T-cell (primary cell): Measurements from ENCODE around the gene RERE. TPM values are rescaled to one million over a fixed set of nuclear protein-coding genes. Genes with fewer than 3 reads are reported as not detected.

Experiments
- ATAC-seq, 4 experiments: fragments of 200-7000 bp in 3 of 4; fragments of 150-1000 bp in 1 of 4; cut with Tn5 transposase; replicated peaks in 1 of 4; 1 replicate in 3 of 4; 2 replicates in 1 of 4; pipeline ENCODE4 v1.10.0; 2021; ENCODE audit warnings: moderate library complexity in 3 of 4, mild to moderate bottlenecking in 2 of 4, moderate number of reproducible peaks in 1 of 4
- CTCF ChIA-PET, 2 donors: fragments of 300-600 bp; sonication (Branson Sonifier 250); formaldehyde crosslinking; loops; one replicate each; lab custom pipeline; 2022; ENCODE audit warnings: antibody characterized with exemption in 2 of 2; lab: Charles Lee
- POLR2A ChIA-PET, 2 donors: fragments of 300-600 bp; sonication (Branson Sonifier 250); formaldehyde crosslinking; loops; one replicate each; lab custom pipeline; 2022; ENCODE audit warnings: antibody characterized with exemption in 2 of 2; lab: Charles Lee
- DNase-seq, 35 experiments: peaks; one replicate each; pipeline versions ENCODE4 v3.0.0 to v3.0.0-alpha.2; 2013 to 2023
- H3K27ac ChIP-seq: one replicate; pipeline ENCODE4 v1.5.1; 2013; ENCODE audit warnings: low read length
- H3K27me3 ChIP-seq, 2 experiments: replicated peaks in 1 of 2; 1 replicate in 1 of 2; 2 replicates in 1 of 2; pipeline versions ENCODE4 v1.6.1 to v1.7.0; 2013; ENCODE audit warnings: low read length in 1 of 2, mixed read lengths in 1 of 2; ENCODE audit not compliant: control insufficient read depth in 2 of 2, insufficient read depth in 2 of 2; ENCODE audit errors: extremely low read depth in 1 of 2
- H3K36me3 ChIP-seq, 2 donors: 1 replicate in 1 of 2; 2 replicates in 1 of 2; pipeline versions ENCODE4 v1.6.1 to v1.7.0; 2013; ENCODE audit warnings: low read length in 1 of 2; ENCODE audit not compliant: control insufficient read depth in 2 of 2, insufficient read depth in 1 of 2; ENCODE audit errors: extremely low read depth in 1 of 2
- H3K4me1 ChIP-seq, 2 experiments: 1 replicate in 1 of 2; 2 replicates in 1 of 2; pipeline versions ENCODE4 v1.6.1 to v1.7.0; 2013; ENCODE audit warnings: low read length in 2 of 2, mixed read lengths in 1 of 2; ENCODE audit not compliant: insufficient read depth in 2 of 2, control insufficient read depth in 1 of 2; ENCODE audit errors: extremely low read depth in 1 of 2
- H3K4me3 ChIP-seq, 2 donors: 1 replicate in 1 of 2; 2 replicates in 1 of 2; pipeline versions ENCODE4 v1.5.1 to v1.7.0; 2013; ENCODE audit warnings: mild to moderate bottlenecking in 2 of 2, low read length in 1 of 2, moderate library complexity in 1 of 2; ENCODE audit not compliant: control insufficient read depth in 1 of 2; ENCODE audit errors: extremely low read depth in 1 of 2
- H3K9me3 ChIP-seq: 2 replicates; pipeline ENCODE4 v1.7.0; 2013
- H3K27ac Mint-ChIP-seq, 2 donors: one replicate each; pipeline ENCODE4 v1.8.0; 2020 to 2021; ENCODE audit warnings: mild to moderate bottlenecking in 2 of 2, mixed read lengths in 2 of 2
- H3K27me3 Mint-ChIP-seq, 2 donors: one replicate each; pipeline ENCODE4 v1.8.0; 2021 to 2022; ENCODE audit warnings: mixed read lengths in 2 of 2
- H3K36me3 Mint-ChIP-seq: one replicate; pipeline ENCODE4 v1.8.0; 2021; ENCODE audit warnings: mixed read lengths
- H3K4me1 Mint-ChIP-seq, 3 donors: one replicate each; pipeline ENCODE4 v1.8.0; 2020 to 2022; ENCODE audit warnings: mixed read lengths in 3 of 3, mild to moderate bottlenecking in 1 of 3
- H3K4me3 Mint-ChIP-seq, 3 donors: one replicate each; pipeline ENCODE4 v1.8.0; 2020 to 2022; ENCODE audit warnings: mild to moderate bottlenecking in 3 of 3, mixed read lengths in 3 of 3, moderate library complexity in 3 of 3
- H3K9me3 Mint-ChIP-seq, 3 donors: one replicate each; pipeline ENCODE4 v1.8.0; 2020 to 2022; ENCODE audit warnings: mixed read lengths in 3 of 3
- WGBS: methylation state at CpG from one replicate; pipeline ENCODE4 v1.1.5; 2013; ENCODE audit warnings: missing lambda C conversion rate; ENCODE audit not compliant: insufficient coverage; 5-methylcytosine and 5-hydroxymethylcytosine counted together
- total RNA-seq, 35 experiments: library from RNA in 6 of 35; stranded (reverse) in 6 of 35; fragments of 120-200 nt in 1 of 35; gene quantifications; one replicate each; pipeline versions ENCODE4 v1.2.1 to v1.2.4 and lab custom pipeline; 2013 to 2026

Gene RERE
- total RNA-seq, 5 donors from 2014 or later (not counting 1 experiment from before 2014, with no cell fraction given) = 85.1 to 116 (median 103) TPM

GRCh38 chr1:8536515-8536914 lies 280.9 kb downstream of the RERE start:
- H3K4me1 Mint-ChIP-seq = peaks cover 34 to 43% (median 35%) of the 10 kb centered on the region in 3 donors
- Histone ChIP-seq H3K9me3 (no peaks in the 10 kb centered on the region), H3K27me3 (no peaks in the 10 kb centered on the region), H3K27ac (no peak overlapping the region), H3K4me1 (peaks cover 4 to 9% of the 10 kb centered on the region in 2 experiments), H3K4me3 (no peak overlapping the region), H3K36me3 (no peaks in the 10 kb centered on the region)
- no peaks in the 10 kb centered on the region for H3K9me3 Mint-ChIP-seq
- no CpG with 5 or more reads among the region's 2 CpGs for WGBS
- no peaks in the 10 kb centered on the region for H3K27me3 Mint-ChIP-seq
- ATAC-seq = no peak
- POLR2A ChIA-PET = interaction anchor here in 1 of 2 donors (0.6 kb wide), 1 partner anchor 566 kb away, joined by 3 read pairs; no protein-coding TSS in a partner anchor
- DNase-seq = no peak
- H3K36me3 Mint-ChIP-seq = peaks cover 21% of the 10 kb centered on the region
- no peak overlapping the region for H3K4me3 Mint-ChIP-seq
- H3K27ac Mint-ChIP-seq = no peak overlapping the region
- CTCF ChIA-PET = interaction anchor here in 1 of 2 donors (0.5 to 0.7 kb wide), 3 partner anchors 16 to 447 kb away, joined by 3 to 6 read pairs (median 3); no protein-coding TSS in a partner anchor

DNA sequence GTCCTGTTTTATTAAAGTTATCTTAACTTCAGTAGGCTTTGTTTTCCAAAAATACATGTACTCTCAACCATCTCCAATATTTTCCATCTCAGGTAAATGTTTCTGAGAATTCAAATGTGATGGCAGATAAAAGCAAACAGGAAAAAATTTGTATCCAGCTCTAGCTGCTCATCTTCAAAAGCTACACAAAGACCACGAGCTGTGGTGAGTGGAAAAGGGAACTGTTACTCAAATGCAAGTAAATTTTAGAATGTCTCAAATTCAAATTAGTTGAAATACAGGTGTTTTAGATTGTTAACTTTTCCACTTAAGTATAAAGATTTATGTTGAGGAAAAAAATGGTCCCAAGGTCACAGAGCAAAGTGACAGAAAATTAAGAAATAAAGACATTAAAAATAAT lies 283.5 kb downstream of the RERE start:
- peak overlapping the region; percentile 89 to 90 for H3K27ac Mint-ChIP-seq
- no CpG with 5 or more reads among the region's 1 CpG for WGBS
- no peak overlapping the region for H3K4me3 ChIP-seq

DNA sequence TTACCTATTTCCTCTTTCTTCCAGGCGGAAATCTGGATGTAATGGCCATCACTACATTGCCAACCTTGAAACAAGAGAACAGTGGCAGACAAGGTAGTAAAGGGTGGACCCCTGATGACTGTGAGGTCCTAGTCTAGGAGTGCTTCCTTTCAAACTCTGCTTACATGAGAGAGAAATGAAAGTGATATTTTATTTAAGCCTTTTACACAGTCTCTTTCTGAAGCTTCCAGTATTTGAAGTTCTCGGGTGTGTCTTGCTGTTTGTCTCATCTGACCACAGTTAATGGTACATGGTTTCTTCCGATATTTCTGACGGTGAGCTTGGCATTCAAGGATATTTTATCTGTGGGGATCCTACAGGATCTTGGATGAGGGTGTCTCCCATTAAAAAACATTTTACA lies 284.3 kb downstream of the RERE start:
- Mint-ChIP-seq H3K36me3 (peaks cover 6% of the 10 kb centered on the region), H3K4me1 (peaks cover 20 to 22% (median 21%) of the 10 kb centered on the region in 3 donors), H3K4me3 (peak overlapping the region; percentile 46 to 71 (median 53))

More for the DNA sequence above, 283.5 kb downstream of the RERE start:
- ChIA-PET POLR2A (interaction anchor here in 1 of 2 donors (0.6 kb wide), 3 partner anchors 11 to 400 kb away, joined by 3 read pairs; no protein-coding TSS in a partner anchor), CTCF (no interaction called here)
- Histone ChIP-seq H3K27ac (no peak overlapping the region), H3K36me3 (no peaks in the 10 kb centered on the region), H3K4me1 (peaks cover 4 to 8% of the 10 kb centered on the region in 2 experiments), H3K27me3 (no peaks in the 10 kb centered on the region), H3K9me3 (no peaks in the 10 kb centered on the region)
- peaks cover 18 to 25% (median 22%) of the 10 kb centered on the region in 3 donors for H3K4me1 Mint-ChIP-seq
- ATAC-seq (no peak), DNase-seq (no peak)
- H3K36me3 Mint-ChIP-seq = peaks cover 13% of the 10 kb centered on the region
- H3K27me3 Mint-ChIP-seq = no peaks in the 10 kb centered on the region
- H3K9me3 Mint-ChIP-seq = no peaks in the 10 kb centered on the region
- H3K4me3 Mint-ChIP-seq = peak overlapping the region in 1 of 3 donors; percentile 71

GRCh38 chr1:8529901-8530300 lies 287.5 kb downstream of the RERE start:
- H3K27ac ChIP-seq = no peak overlapping the region
- Mint-ChIP-seq H3K4me3 (no peak overlapping the region), H3K4me1 (peaks cover 22 to 31% (median 30%) of the 10 kb centered on the region in 3 donors), H3K27ac (no peak overlapping the region), H3K9me3 (no peaks in the 10 kb centered on the region), H3K27me3 (no peaks in the 10 kb centered on the region), H3K36me3 (no peaks in the 10 kb centered on the region)
- DNase-seq = no peak
- no peak for ATAC-seq
- 96% methylated on average over 3 of the region's 3 CpGs for WGBS
- POLR2A ChIA-PET = no interaction called here
- H3K9me3 ChIP-seq = no peaks in the 10 kb centered on the region
- no peaks in the 10 kb centered on the region for H3K36me3 ChIP-seq
- H3K27me3 ChIP-seq = no peaks in the 10 kb centered on the region
- H3K4me1 ChIP-seq = peaks cover 9 to 15% of the 10 kb centered on the region in 2 experiments
- H3K4me3 ChIP-seq = no peak overlapping the region
- CTCF ChIA-PET = no interaction called here

More for the DNA sequence above, 284.3 kb downstream of the RERE start:
- CTCF ChIA-PET = interaction anchor here in 1 of 2 donors (0.6 to 0.7 kb wide), 4 partner anchors 105 to 728 kb away, joined by 3 to 5 read pairs (median 3); no protein-coding TSS in a partner anchor
- Mint-ChIP-seq H3K27me3 (no peaks in the 10 kb centered on the region), H3K27ac (peak overlapping the region; percentile 89 to 90), H3K9me3 (no peaks in the 10 kb centered on the region)
- Histone ChIP-seq H3K27me3 (no peaks in the 10 kb centered on the region), H3K4me3 (no peak overlapping the region), H3K9me3 (no peaks in the 10 kb centered on the region), H3K4me1 (peaks cover 4 to 8% of the 10 kb centered on the region in 2 experiments), H3K36me3 (no peaks in the 10 kb centered on the region), H3K27ac (peak overlapping the region; percentile 30)
- WGBS = no CpG with 5 or more reads among the region's 4 CpGs
- peak; percentile 69 to 87 (median 82) for ATAC-seq
- no peak for DNase-seq
- POLR2A ChIA-PET = no interaction called here

DNA sequence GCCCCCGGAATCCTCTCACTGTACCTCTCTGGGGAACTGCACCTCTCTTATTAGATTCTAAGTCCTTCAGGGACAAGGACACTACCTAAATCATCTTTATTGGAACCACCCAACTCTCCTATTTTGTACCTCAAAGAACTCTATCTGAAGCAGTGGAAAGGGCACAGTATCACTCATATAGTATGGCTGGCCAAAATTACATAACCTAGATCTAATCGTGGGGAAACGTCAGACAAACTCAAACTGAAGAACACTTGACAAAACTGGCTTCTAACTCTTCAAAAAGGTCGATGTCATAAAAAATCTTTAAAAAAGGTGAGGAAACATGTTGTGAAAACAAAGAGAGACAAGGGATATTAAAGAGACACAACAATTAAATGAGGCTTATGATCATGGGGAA lies 289.5 kb downstream of the RERE start:
- ATAC-seq (no peak), DNase-seq (no peak)
- no peak overlapping the region for H3K4me3 ChIP-seq
- Mint-ChIP-seq H3K27me3 (no peaks in the 10 kb centered on the region), H3K4me3 (no peak overlapping the region), H3K9me3 (no peaks in the 10 kb centered on the region), H3K4me1 (peaks cover 4 to 36% (median 15%) of the 10 kb centered on the region in 3 donors), H3K27ac (peak overlapping the region; percentile 79 to 82), H3K36me3 (peaks cover 5% of the 10 kb centered on the region)
- H3K27me3 ChIP-seq = no peaks in the 10 kb centered on the region
- H3K36me3 ChIP-seq = no peaks in the 10 kb centered on the region
- H3K27ac ChIP-seq = no peak overlapping the region
- no peaks in the 10 kb centered on the region for H3K9me3 ChIP-seq
- WGBS = 67% methylated on average over 1 of the region's 4 CpGs
- CTCF ChIA-PET = no interaction called here
- H3K4me1 ChIP-seq = peaks cover 15 to 31% of the 10 kb centered on the region in 2 experiments
- POLR2A ChIA-PET = no interaction called here

DNA sequence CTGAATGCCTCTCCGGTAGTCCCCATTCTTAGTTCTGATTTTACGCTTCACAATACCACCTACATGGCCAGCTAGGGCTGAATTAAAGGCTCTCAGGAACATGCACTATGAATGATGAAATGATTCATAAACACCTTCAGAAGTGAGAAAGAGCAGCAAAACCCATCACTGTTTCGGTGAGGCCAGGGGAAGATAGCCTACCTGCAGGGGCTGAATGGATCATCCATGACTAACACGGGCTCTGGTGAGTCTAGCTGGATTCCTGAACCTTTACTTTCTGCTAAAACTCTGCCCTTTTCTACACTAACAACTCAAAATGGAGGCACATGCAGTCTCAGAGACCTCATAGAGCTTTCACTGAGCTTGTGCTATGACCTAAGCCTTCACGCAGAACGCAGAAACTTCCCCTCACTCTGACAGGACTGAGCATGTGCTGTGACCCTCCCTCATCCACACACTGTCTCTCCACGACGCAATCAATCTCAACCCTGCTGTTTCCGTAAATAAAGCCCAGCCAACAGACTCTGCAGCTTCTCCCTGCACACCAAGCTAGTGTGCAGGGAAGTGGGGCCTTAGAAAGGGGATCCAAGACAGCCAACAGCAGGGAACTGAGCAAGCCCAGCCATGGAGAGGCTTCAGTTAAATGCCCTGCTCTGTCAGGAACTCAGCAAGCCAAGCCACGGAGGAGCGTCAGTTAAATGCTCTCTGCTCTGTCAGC lies 291.7 kb downstream of the RERE start:
- no peaks in the 10 kb centered on the region for H3K9me3 Mint-ChIP-seq
- no peaks in the 10 kb centered on the region for H3K27me3 Mint-ChIP-seq
- peak; percentile 89 to 96 (median 90) for ATAC-seq
- Histone ChIP-seq H3K27ac (peak overlapping the region; percentile 89), H3K36me3 (no peaks in the 10 kb centered on the region), H3K27me3 (no peaks in the 10 kb centered on the region), H3K4me3 (peak overlapping the region; percentile 48 to 52), H3K9me3 (no peaks in the 10 kb centered on the region), H3K4me1 (peaks cover 13 to 32% of the 10 kb centered on the region in 2 experiments)
- 12% methylated on average over 4 of the region's 11 CpGs for WGBS
- H3K4me1 Mint-ChIP-seq = peaks cover 5 to 52% (median 31%) of the 10 kb centered on the region in 3 donors
- POLR2A ChIA-PET = interaction anchor here (0.5 to 1.3 kb wide), 10 partner anchors 15 to 353 kb away, joined by 3 to 6 read pairs (median 4); partner anchors contain the start of gene ENO1 (in 1 of the 2)
- H3K27ac Mint-ChIP-seq = no peak overlapping the region
- CTCF ChIA-PET = interaction anchor here in 1 of 2 donors (0.6 to 1.5 kb wide), 12 partner anchors 10 to 323 kb away, joined by 3 to 7 read pairs (median 4); no protein-coding TSS in a partner anchor
- no peak overlapping the region for H3K4me3 Mint-ChIP-seq
- peaks cover 8% of the 10 kb centered on the region for H3K36me3 Mint-ChIP-seq
- DNase-seq = peak; percentile 39 to 92 (median 78)
